B cell (primary cell): ENCODE data around the gene FRAT2. TPM values are rescaled to one million over a fixed set of nuclear protein-coding genes. Genes with fewer than 3 reads are reported as not detected.

Source experiments
- ATAC-seq: fragments of 200-7000 bp; cut with Tn5 transposase; one replicate; pipeline ENCODE4 v1.10.0; 2021; ENCODE audit warnings: low read depth, mild to moderate bottlenecking, moderate number of reproducible peaks, moderate library complexity
- CTCF ChIA-PET: fragments of 350-600 bp; sonication (Branson Sonifier 250); formaldehyde crosslinking; loops from one replicate; lab custom pipeline; 2021; ENCODE audit warnings: antibody characterized with exemption, inconsistent platforms; lab: Charles Lee
- POLR2A ChIA-PET: fragments of 350-600 bp; sonication (Branson Sonifier 250); formaldehyde crosslinking; loops from one replicate; lab custom pipeline; 2021; ENCODE audit warnings: antibody characterized with exemption; lab: Charles Lee
- DNase-seq: peaks from one replicate; pipeline ENCODE4 v3.0.0; 2013
- H2AFZ ChIP-seq: 2 replicates; pipeline ENCODE4 v1.6.1; 2012; ENCODE audit warnings: mild to moderate bottlenecking, low read depth, low read length; ENCODE audit not compliant: insufficient read depth, poor library complexity, severe bottlenecking
- H3K27ac ChIP-seq, 2 donors: 1 replicate in 1 of 2; 2 replicates in 1 of 2; pipeline ENCODE4 v1.5.1; 2012 to 2013; ENCODE audit warnings: low read length in 2 of 2, mild to moderate bottlenecking in 2 of 2, moderate library complexity in 1 of 2
- H3K27me3 ChIP-seq, 4 experiments: fragments of 200-600 bp in 1 of 4; sonication (generic) in 1 of 4; replicated peaks in 1 of 4; 1 replicate in 2 of 4; 2 replicates in 2 of 4; pipeline versions ENCODE4 v1.6.1 to v1.7.0; 2013 to 2016; ENCODE audit warnings: low read length in 3 of 4, mild to moderate bottlenecking in 2 of 4, mixed read lengths in 1 of 4, moderate library complexity in 1 of 4; ENCODE audit not compliant: insufficient read depth in 4 of 4, control insufficient read depth in 3 of 4; ENCODE audit errors: control extremely low read depth in 1 of 4
- H3K36me3 ChIP-seq, 2 experiments: replicated peaks in 1 of 2; 1 replicate in 1 of 2; 2 replicates in 1 of 2; pipeline versions ENCODE4 v1.6.1 to v1.7.1; 2013; ENCODE audit warnings: low read length in 1 of 2; ENCODE audit not compliant: insufficient read depth in 2 of 2, control insufficient read depth in 1 of 2; ENCODE audit errors: control extremely low read depth in 1 of 2, extremely low read depth in 1 of 2
- H3K4me1 ChIP-seq, 2 donors: fragments of 200-600 bp in 1 of 2; sonication (generic) in 1 of 2; 1 replicate in 1 of 2; 2 replicates in 1 of 2; pipeline versions ENCODE4 v1.5.1 to v1.6.1; 2013 to 2017; ENCODE audit warnings: low read length in 2 of 2; ENCODE audit not compliant: control insufficient read depth in 2 of 2, insufficient read depth in 2 of 2
- H3K4me2 ChIP-seq: replicated peaks from 2 replicates; pipeline ENCODE3; 2012; ENCODE audit warnings: mild to moderate bottlenecking, low read depth, low read length; ENCODE audit not compliant: poor library complexity, severe bottlenecking
- H3K4me3 ChIP-seq, 5 experiments: fragments of 200-600 bp in 1 of 5; sonication (generic) in 1 of 5; 1 replicate in 3 of 5; 2 replicates in 2 of 5; pipeline versions ENCODE4 v1.5.1 to v1.7.0; 2011 to 2016; ENCODE audit warnings: low read length in 4 of 5, mild to moderate bottlenecking in 4 of 5, low read depth in 2 of 5, control low read depth in 1 of 5, moderate library complexity in 1 of 5; ENCODE audit not compliant: insufficient read depth in 1 of 5; ENCODE audit errors: control extremely low read depth in 1 of 5, extremely low read depth in 1 of 5
- H3K79me2 ChIP-seq: fragments of 200-600 bp; sonication (generic); one replicate; pipeline ENCODE4 v1.6.0; 2016; ENCODE audit warnings: low read length; ENCODE audit not compliant: control insufficient read depth, insufficient read depth
- H3K9ac ChIP-seq: fragments of 200-600 bp; sonication (generic); 2 replicates; pipeline ENCODE4 v1.6.1; 2017; ENCODE audit warnings: mild to moderate bottlenecking, low read length, moderate library complexity
- H3K9me3 ChIP-seq, 3 donors: one replicate each; pipeline versions ENCODE4 v1.6.1 to v1.7.1; 2013; ENCODE audit warnings: low read length in 2 of 3; ENCODE audit not compliant: control insufficient read depth in 2 of 3, insufficient read depth in 1 of 3; ENCODE audit errors: control extremely low read depth in 1 of 3
- H4K20me1 ChIP-seq: 2 replicates; pipeline ENCODE4 v1.6.0; 2012; ENCODE audit warnings: mild to moderate bottlenecking, low read length; ENCODE audit not compliant: insufficient read depth, control insufficient read depth, poor library complexity, severe bottlenecking
- H3K27ac Mint-ChIP-seq: one replicate; pipeline ENCODE4 v1.8.0; 2021; ENCODE audit warnings: mixed read lengths
- H3K27me3 Mint-ChIP-seq: one replicate; pipeline ENCODE4 v1.8.0; 2021; ENCODE audit warnings: mixed read lengths
- H3K4me1 Mint-ChIP-seq: one replicate; pipeline ENCODE4 v1.8.0; 2021; ENCODE audit warnings: mixed read lengths
- H3K4me3 Mint-ChIP-seq: one replicate; pipeline ENCODE4 v1.8.0; 2021; ENCODE audit warnings: mixed read lengths
- H3K9me3 Mint-ChIP-seq: one replicate; pipeline ENCODE4 v1.8.0; 2022; ENCODE audit warnings: mixed read lengths; ENCODE audit not compliant: insufficient read depth
- CTCF ChIP-seq: fragments of 200-600 bp; IDR thresholded peaks from one replicate; pipeline ENCODE4 v1.8.0; 2022; ENCODE audit warnings: antibody characterized with exemption, mild to moderate bottlenecking
- EZH2 ChIP-seq: IDR thresholded peaks from 2 replicates; pipeline ENCODE4 v1.6.1; 2012; ENCODE audit warnings: borderline replicate concordance, low read depth, mild to moderate bottlenecking, moderate library complexity, low read length; ENCODE audit not compliant: insufficient read depth, poor library complexity, severe bottlenecking
- WGBS: methylation state at CpG from one replicate; pipeline ENCODE4 v1.1.5; 2013; ENCODE audit warnings: missing lambda C conversion rate; ENCODE audit not compliant: insufficient coverage; 5-methylcytosine and 5-hydroxymethylcytosine counted together
- intact Hi-C: fragments of 100-400 bp; cut with micrococcal nuclease; formaldehyde crosslinking; loops from one replicate; pipeline ENCODE4 v1.10.0; 2022
- polyA plus RNA-seq: library from polyadenylated mRNA; depleted of rRNA; stranded (reverse); fragments of >200 nt; gene quantifications from 2 replicates; pipeline ENCODE4 v1.2.3, GENCODE V29; 2012
- total RNA-seq, 2 donors: library from RNA; stranded (reverse); fragments of 120-200 nt in 1 of 2; gene quantifications; 1 replicate in 1 of 2; 2 replicates in 1 of 2; pipeline versions ENCODE4 v1.2.3 to v1.2.4, GENCODE V29; 2013 to 2022

Gene FRAT2
- total and polyA plus RNA-seq, 2 donors (not counting 1 experiment from before 2014, with no cell fraction given) = 4.9 to 30.2 TPM

- ATAC-seq (no peak), DNase-seq (no peak)
- Histone ChIP-seq H4K20me1 (peaks cover 55% of the 10 kb centered on the region), H3K79me2 (peaks cover 66% of the 10 kb centered on the region), H3K4me3 (no peak overlapping the region), H3K9me3 (no peaks in the 10 kb centered on the region), H3K27ac (no peak overlapping the region), H3K4me2 (no peak overlapping the region), H3K4me1 (peaks cover 24 to 28% of the 10 kb centered on the region in 2 donors), H3K36me3 (peaks cover 8 to 23% of the 10 kb centered on the region in 2 experiments), H3K27me3 (no peaks in the 10 kb centered on the region), H2AFZ (no peak overlapping the region), H3K9ac (no peak overlapping the region)
- Mint-ChIP-seq H3K4me3 (no peak overlapping the region), H3K27ac (no peak overlapping the region), H3K27me3 (no peaks in the 10 kb centered on the region), H3K9me3 (no peaks in the 10 kb centered on the region), H3K4me1 (peaks cover 35% of the 10 kb centered on the region)
- ChIA-PET POLR2A (interaction anchor here (0.7 kb wide), 1 partner anchor 18 kb away, joined by 3 read pairs; no protein-coding TSS in a partner anchor), CTCF (interaction anchor here (0.6 to 1.6 kb wide), 3 partner anchors 9 to 50 kb away, joined by 3 to 5 read pairs (median 3); partner anchors contain the start of gene FRAT1)
- 92% methylated on average over 2 of the region's 3 CpGs for WGBS
- TF ChIP-seq EZH2 (no peak), CTCF (no peak)
- intact Hi-C loops = no loop called here
Observed at GRCh38 chr10:97328646-97329453, 5.7 kb downstream of the FRAT2 start.
